Activated naive CD8-positive, alpha-beta T cell treated with anti-CD3 and anti-CD28 coated beads, Interleukin-2, amount 10 ng/mL, durations not matched to agents 7 days and 5 days (primary cell): ENCODE data around the gene NOD2. TPM values are rescaled to one million over a fixed set of nuclear protein-coding genes. Genes with fewer than 3 reads are reported as not detected.

Experiments
- ATAC-seq: fragments of 150-1000 bp; cut with Tn5 transposase; one replicate; pipeline ENCODE4 v1.10.0; 2021; ENCODE audit warnings: low read depth, moderate library complexity
- POLR2A ChIA-PET: fragments of 350-600 bp; sonication (Branson Sonifier 250); formaldehyde crosslinking; loops from one replicate; lab custom pipeline; 2021; ENCODE audit warnings: antibody characterized with exemption; lab: Charles Lee
- DNase-seq: peaks from one replicate; pipeline ENCODE4 v3.0.0; 2021
- H3K27ac Mint-ChIP-seq: one replicate; pipeline ENCODE4 v1.8.0; 2022; ENCODE audit warnings: mild to moderate bottlenecking, mixed read lengths
- H3K27me3 Mint-ChIP-seq: one replicate; pipeline ENCODE4 v1.8.0; 2022; ENCODE audit warnings: mild to moderate bottlenecking, moderate library complexity, mixed read lengths
- H3K36me3 Mint-ChIP-seq: one replicate; pipeline ENCODE4 v1.8.0; 2021; ENCODE audit warnings: mild to moderate bottlenecking, mixed read lengths
- H3K4me1 Mint-ChIP-seq: one replicate; pipeline ENCODE4 v1.8.0; 2021; ENCODE audit warnings: mixed read lengths
- H3K4me3 Mint-ChIP-seq: one replicate; pipeline ENCODE4 v1.8.0; 2022; ENCODE audit warnings: mild to moderate bottlenecking, moderate library complexity, mixed read lengths
- H3K9me3 Mint-ChIP-seq: one replicate; pipeline ENCODE4 v1.8.0; 2021; ENCODE audit warnings: mixed read lengths
- total RNA-seq, 2 experiments: library from RNA; stranded (reverse); gene quantifications; one replicate each; pipeline ENCODE4 v1.2.3, GENCODE V29; 2021

The NOD2 gene
- total RNA-seq, 2 experiments from 2014 or later, result 2.8 to 3.5 TPM

GRCh38 chr16:50685462-50686063 is 7.8 kb upstream of the NOD2 start:
- H3K9me3 Mint-ChIP-seq, result no peaks in the 10 kb centered on the region
- no peaks in the 10 kb centered on the region for H3K27me3 Mint-ChIP-seq
- H3K27ac Mint-ChIP-seq, result peak overlapping the region; percentile 88
- peaks cover 2% of the 10 kb centered on the region for H3K36me3 Mint-ChIP-seq
- peak overlapping the region; percentile 58 for H3K4me3 Mint-ChIP-seq
- POLR2A ChIA-PET, result interaction anchor here (1.1 to 8.1 kb wide), 3 partner anchors 12 to 59 kb away, joined by 3 to 112 read pairs (median 21); partner anchors contain the start of gene CYLD
- peaks cover 45% of the 10 kb centered on the region for H3K4me1 Mint-ChIP-seq
- no peak for DNase-seq
- no peak for ATAC-seq

DNA sequence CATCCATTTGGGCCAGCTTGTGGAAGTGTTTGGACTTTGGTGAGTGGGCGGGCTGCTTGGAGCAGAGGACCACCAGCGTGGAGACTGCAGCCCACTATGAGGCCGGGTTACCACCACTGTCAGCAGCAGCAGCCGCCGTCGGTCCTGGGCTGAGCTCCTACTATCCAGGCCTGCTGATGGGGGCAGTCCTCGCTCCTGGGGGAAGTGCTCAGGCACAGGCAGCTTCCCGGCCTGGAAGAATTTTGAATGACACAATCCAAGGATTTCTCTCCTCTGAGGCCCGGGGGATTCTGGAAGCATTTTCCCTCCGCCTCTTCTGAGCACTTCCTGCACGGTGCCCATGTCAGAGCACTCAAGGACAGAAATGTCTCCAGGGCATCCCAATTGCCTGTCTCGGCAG is 5.3 kb upstream of the NOD2 start:
- Mint-ChIP-seq H3K4me3 (no peak overlapping the region), H3K9me3 (no peaks in the 10 kb centered on the region), H3K36me3 (peaks cover 2% of the 10 kb centered on the region), H3K27ac (no peak overlapping the region), H3K27me3 (peaks cover 9% of the 10 kb centered on the region), H3K4me1 (peaks cover 32% of the 10 kb centered on the region)
- ATAC-seq, result no peak
- POLR2A ChIA-PET, result interaction anchor here (0.7 kb wide), 1 partner anchor 53 kb away, joined by 3 read pairs; the partner anchor contains the start of gene CYLD
- no peak for DNase-seq

GRCh38 chr16:50688867-50689266 is 4.5 kb upstream of the NOD2 start:
- Mint-ChIP-seq H3K36me3 (peaks cover 2% of the 10 kb centered on the region), H3K27ac (no peak overlapping the region), H3K27me3 (peaks cover 10% of the 10 kb centered on the region), H3K4me3 (no peak overlapping the region), H3K4me1 (peaks cover 25% of the 10 kb centered on the region), H3K9me3 (no peaks in the 10 kb centered on the region)
- POLR2A ChIA-PET, result no interaction called here
- ATAC-seq, result no peak
- no peak for DNase-seq

DNA sequence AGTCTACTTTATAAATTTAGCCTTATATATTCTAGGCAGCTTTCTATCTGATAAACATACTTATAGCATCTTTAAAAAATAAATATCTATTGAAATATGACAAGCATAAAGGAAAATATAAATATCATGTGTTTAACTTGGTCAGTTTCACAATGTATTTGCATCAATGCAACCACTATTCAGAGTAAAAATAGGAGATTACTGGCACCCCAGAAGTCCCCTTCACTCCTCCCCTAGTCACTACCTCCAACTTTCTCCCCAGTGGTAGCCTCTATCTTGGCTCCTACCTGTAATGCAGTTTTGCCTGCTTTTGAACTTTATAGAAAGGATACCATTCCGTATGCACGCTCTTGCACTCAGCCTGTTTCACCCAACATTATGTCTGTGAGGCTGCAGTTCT is 3.2 kb upstream of the NOD2 start:
- ATAC-seq (no peak), DNase-seq (no peak)
- Mint-ChIP-seq H3K4me3 (no peak overlapping the region), H3K27me3 (peaks cover 15% of the 10 kb centered on the region), H3K27ac (no peak overlapping the region), H3K9me3 (no peaks in the 10 kb centered on the region), H3K4me1 (peaks cover 20% of the 10 kb centered on the region), H3K36me3 (peaks cover under 1% of the 10 kb centered on the region)
- POLR2A ChIA-PET, result no interaction called here

DNA sequence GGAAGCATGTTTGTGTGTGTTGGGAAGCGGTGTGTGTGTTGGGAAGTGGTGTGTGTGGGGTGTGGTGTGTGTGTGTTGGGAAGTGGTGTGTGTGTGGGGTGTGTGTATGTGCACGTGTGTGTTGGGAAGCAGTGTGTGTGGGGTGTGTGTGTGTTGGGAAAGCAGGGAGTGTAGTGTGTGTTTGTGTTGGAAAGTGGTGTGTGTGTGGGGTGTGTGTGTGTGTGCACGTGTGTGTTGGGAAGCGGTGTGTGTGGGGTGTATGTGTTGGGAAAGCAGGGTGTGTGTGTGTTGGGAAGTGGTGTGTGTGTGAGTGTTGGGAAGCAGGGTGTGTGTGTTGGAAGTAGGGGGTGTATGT is 785 bp upstream of the NOD2 start:
- ATAC-seq (no peak), DNase-seq (no peak)
- Mint-ChIP-seq H3K4me3 (peak overlapping the region; percentile 73), H3K27ac (peak overlapping the region; percentile 60), H3K9me3 (no peaks in the 10 kb centered on the region), H3K36me3 (peaks cover 2% of the 10 kb centered on the region), H3K4me1 (peaks cover 29% of the 10 kb centered on the region), H3K27me3 (peaks cover 15% of the 10 kb centered on the region)
- POLR2A ChIA-PET, result no interaction called here

DNA sequence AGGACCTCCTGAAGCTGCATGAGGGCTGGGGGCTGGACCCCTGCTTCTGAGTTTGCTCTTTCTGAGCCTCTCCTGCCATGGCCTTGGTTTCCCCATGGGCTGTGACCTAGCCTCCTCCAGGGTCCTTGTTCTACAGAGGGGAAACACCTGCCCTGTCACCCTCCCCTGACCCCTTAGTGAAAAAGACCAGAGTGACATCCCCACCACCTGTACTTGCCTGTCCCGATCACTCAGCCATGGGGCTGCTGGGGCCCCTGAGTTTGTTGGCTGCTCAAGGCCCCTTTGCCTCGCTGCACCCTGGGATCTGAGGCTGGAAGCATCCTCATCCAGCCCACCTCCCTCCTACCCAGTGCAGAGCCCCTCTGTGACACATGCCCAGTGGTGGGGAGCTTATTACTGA is 800 bp downstream of the NOD2 start:
- peaks cover 2% of the 10 kb centered on the region for H3K36me3 Mint-ChIP-seq
- no peaks in the 10 kb centered on the region for H3K9me3 Mint-ChIP-seq
- H3K4me1 Mint-ChIP-seq, result peaks cover 37% of the 10 kb centered on the region
- ATAC-seq (no peak), DNase-seq (no peak)
- peak overlapping the region; percentile 31 for H3K27ac Mint-ChIP-seq
- peak overlapping the region; percentile 78 for H3K4me3 Mint-ChIP-seq
- POLR2A ChIA-PET, result interaction anchor here (0.6 to 1.2 kb wide), 2 partner anchors 13 to 22 kb away, joined by 4 read pairs; partner anchors contain the start of gene SNX20
- H3K27me3 Mint-ChIP-seq, result peaks cover 15% of the 10 kb centered on the region

DNA sequence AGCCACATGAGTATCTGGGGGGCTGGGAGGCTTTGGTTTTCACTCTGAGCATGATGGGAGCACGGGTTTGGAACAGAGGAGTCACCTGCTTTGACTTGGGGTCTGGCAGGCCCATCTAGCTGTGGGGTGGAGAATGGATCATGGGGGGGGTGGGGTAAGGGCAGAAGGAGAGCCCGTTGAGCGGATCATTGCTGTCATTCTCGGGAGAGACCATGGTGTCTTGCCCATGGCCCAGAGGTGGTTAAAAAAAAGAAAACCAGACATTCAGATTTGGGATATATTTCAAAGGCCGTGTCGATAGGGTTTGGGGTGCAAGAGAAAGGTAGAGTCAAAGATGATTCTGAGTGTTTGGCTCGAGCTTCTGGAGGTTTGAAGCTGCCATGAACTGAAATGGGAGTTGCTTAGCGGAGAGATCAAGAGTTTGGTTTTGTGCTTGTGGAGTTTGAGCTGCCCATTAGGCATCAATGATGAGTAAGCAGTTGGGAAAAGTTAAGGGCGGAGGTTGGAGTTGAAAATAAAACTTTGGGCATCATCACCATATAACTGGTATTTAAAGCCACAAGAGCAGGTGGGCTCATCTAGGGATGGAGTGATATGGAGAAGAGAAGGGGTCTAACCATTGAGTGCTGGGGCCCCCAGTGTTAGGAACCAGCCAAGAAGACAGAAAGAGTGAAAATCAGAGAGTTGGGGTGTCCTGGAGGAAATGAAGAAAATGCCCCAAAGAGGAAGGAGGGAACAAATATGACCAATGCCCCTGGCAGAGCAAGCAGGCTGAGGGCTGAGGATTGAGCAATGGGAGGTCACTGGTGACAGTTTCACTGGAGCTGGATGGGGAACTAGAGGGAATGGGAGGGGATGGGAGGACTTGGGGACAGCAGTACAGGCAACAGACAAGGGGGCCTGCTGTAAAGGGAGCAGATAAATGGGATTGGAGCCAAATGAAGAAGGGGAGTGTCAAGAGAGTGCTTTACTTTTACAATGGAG is 1.9 kb downstream of the NOD2 start:
- DNase-seq, result no peak
- Mint-ChIP-seq H3K36me3 (peaks cover 2% of the 10 kb centered on the region), H3K27ac (peak overlapping the region; percentile 19), H3K4me1 (peaks cover 39% of the 10 kb centered on the region), H3K27me3 (peaks cover 15% of the 10 kb centered on the region), H3K4me3 (peak overlapping the region; percentile 5), H3K9me3 (no peaks in the 10 kb centered on the region)
- POLR2A ChIA-PET, result interaction anchor here (0.6 to 1.2 kb wide), 3 partner anchors 21 to 50 kb away, joined by 3 to 4 read pairs (median 3); no protein-coding TSS in a partner anchor
- ATAC-seq, result no peak

- peaks cover 39% of the 10 kb centered on the region for H3K4me1 Mint-ChIP-seq
- POLR2A ChIA-PET, result interaction anchor here (1.2 kb wide), 1 partner anchor 45 kb away, joined by 3 read pairs; no protein-coding TSS in a partner anchor
- ATAC-seq (no peak), DNase-seq (peak; percentile 28)
- H3K27ac Mint-ChIP-seq, result peak overlapping the region; percentile 69
- H3K4me3 Mint-ChIP-seq, result peak overlapping the region; percentile 48
- H3K27me3 Mint-ChIP-seq, result peaks cover 15% of the 10 kb centered on the region
- H3K36me3 Mint-ChIP-seq, result peaks cover 3% of the 10 kb centered on the region
- H3K9me3 Mint-ChIP-seq, result no peaks in the 10 kb centered on the region
These were observed 2.7 kb downstream of the NOD2 start for GRCh38 chr16:50696126-50696525.

GRCh38 chr16:50696575-50697420 is 3.4 kb downstream of the NOD2 start:
- POLR2A ChIA-PET, result interaction anchor here (1.2 kb wide), 1 partner anchor 45 kb away, joined by 3 read pairs; no protein-coding TSS in a partner anchor
- Mint-ChIP-seq H3K4me3 (peak overlapping the region; percentile 48), H3K9me3 (peaks cover 2% of the 10 kb centered on the region), H3K4me1 (peaks cover 39% of the 10 kb centered on the region), H3K27me3 (peaks cover 15% of the 10 kb centered on the region), H3K36me3 (peaks cover 7% of the 10 kb centered on the region), H3K27ac (peak overlapping the region; percentile 69)
- no peak for DNase-seq
- no peak for ATAC-seq

DNA sequence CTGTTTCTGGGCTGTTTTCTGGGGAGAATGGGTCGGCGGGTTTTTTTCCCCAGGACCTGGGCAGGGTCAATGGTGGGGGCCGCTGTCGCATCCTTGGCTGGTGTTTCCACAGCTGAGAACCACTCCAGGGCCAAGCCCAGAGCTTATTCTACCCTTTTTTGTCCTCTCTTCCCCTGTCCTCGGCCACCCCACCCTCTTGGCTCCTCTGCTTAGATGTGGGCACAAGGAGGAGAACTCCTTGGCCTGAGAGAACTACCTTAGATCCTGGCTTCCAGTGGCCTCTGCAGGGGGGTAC is 4.0 kb downstream of the NOD2 start:
- ATAC-seq (no peak), DNase-seq (no peak)
- Mint-ChIP-seq H3K4me3 (peak overlapping the region; percentile 75), H3K27ac (peak overlapping the region; percentile 82), H3K9me3 (peaks cover 2% of the 10 kb centered on the region), H3K27me3 (peaks cover 13% of the 10 kb centered on the region), H3K4me1 (peaks cover 39% of the 10 kb centered on the region), H3K36me3 (peaks cover 7% of the 10 kb centered on the region)
- POLR2A ChIA-PET, result no interaction called here

DNA sequence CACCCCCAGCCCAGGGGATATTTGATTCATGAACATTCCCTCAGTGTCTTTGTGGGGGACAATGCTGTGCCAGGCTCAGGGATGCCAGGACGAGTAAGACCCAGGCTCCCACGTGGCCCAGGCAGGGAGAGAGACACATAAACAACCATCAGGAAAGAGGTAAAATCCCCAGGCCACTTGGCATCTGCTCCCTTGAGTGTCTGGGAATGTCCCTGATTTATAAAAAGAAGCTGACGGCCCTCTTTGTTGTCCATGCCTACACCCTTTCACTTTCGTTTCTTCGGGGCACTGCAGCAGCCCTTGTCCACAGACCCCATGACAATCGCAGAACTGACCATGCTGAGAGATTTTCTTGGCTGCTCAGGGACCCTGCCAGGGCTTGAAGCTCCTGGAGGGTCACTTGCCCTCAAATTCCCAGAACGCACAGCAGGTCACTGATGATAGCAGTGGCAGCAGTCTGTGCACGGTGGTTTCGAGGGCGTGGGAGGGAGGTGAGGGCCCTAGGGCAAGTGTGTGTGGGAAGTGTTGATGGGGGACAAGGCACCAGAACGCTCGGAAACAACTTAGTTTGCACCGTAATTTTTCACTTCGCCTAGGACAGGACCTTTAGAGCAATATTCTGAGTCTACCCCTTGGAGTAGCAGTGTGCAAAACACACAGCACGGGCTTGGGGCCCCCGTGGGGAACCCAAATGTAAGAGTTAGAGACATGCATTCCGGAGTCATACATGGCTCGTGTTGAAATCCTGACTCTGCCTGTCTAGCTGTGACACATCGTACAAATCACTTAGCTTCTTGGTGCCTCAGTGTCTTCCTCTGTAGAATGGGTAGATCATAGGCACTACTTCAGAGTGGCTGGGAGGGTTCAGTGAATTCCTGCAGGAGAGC is 4.7 kb downstream of the NOD2 start:
- peaks cover 37% of the 10 kb centered on the region for H3K4me1 Mint-ChIP-seq
- peak overlapping the region; percentile 75 for H3K4me3 Mint-ChIP-seq
- no peak for DNase-seq
- H3K27me3 Mint-ChIP-seq, result peaks cover 6% of the 10 kb centered on the region
- H3K36me3 Mint-ChIP-seq, result peaks cover 7% of the 10 kb centered on the region
- peak overlapping the region; percentile 82 for H3K27ac Mint-ChIP-seq
- ATAC-seq, result peak; percentile 55
- peaks cover 2% of the 10 kb centered on the region for H3K9me3 Mint-ChIP-seq
- POLR2A ChIA-PET, result interaction anchor here (0.8 kb wide), 1 partner anchor 13 kb away, joined by 3 read pairs; no protein-coding TSS in a partner anchor
